Osteocyte (in vitro differentiated cells): ENCODE measurements around the gene DNAAF5. TPM values are rescaled to one million over a fixed set of nuclear protein-coding genes. Genes with fewer than 3 reads are reported as not detected.

ENCODE experiments used
- DNase-seq: peaks from one replicate; pipeline ENCODE4 v3.0.0; 2021; ENCODE audit warnings: mixed read lengths; ENCODE audit not compliant: unreplicated experiment; ENCODE audit errors: extremely low spot score
- H3K27ac Mint-ChIP-seq: one replicate; pipeline ENCODE4 v1.8.0; 2021; ENCODE audit warnings: mild to moderate bottlenecking, mixed read lengths; ENCODE audit not compliant: unreplicated experiment
- H3K27me3 Mint-ChIP-seq: one replicate; pipeline ENCODE4 v1.8.0; 2021; ENCODE audit warnings: mixed read lengths; ENCODE audit not compliant: unreplicated experiment
- H3K36me3 Mint-ChIP-seq: one replicate; pipeline ENCODE4 v1.8.0; 2021; ENCODE audit warnings: mixed read lengths; ENCODE audit not compliant: unreplicated experiment
- H3K4me1 Mint-ChIP-seq: one replicate; pipeline ENCODE4 v1.8.0; 2021; ENCODE audit warnings: mixed read lengths; ENCODE audit not compliant: unreplicated experiment
- H3K4me3 Mint-ChIP-seq: one replicate; pipeline ENCODE4 v1.8.0; 2021; ENCODE audit warnings: mild to moderate bottlenecking, moderate library complexity, mixed read lengths; ENCODE audit not compliant: unreplicated experiment
- H3K9me3 Mint-ChIP-seq: one replicate; pipeline ENCODE4 v1.8.0; 2021; ENCODE audit warnings: mixed read lengths; ENCODE audit not compliant: unreplicated experiment
- total RNA-seq: library from RNA; stranded (reverse); gene quantifications from 2 replicates; pipeline ENCODE4 v1.2.1, GENCODE V29; 2021
- TF ChIP-seq, protein P1 (sequence below): fragments of 200-600 bp; sonication (generic); IDR thresholded peaks from 2 replicates; pipeline ENCODE4 v1.5.0; 2021; ENCODE audit warnings: antibody characterized with exemption, mild to moderate bottlenecking, moderate library complexity

DNAAF5 gene
- total RNA-seq, 1 donor from 2014 or later = 28.1 TPM

- no peaks in the 10 kb centered on the region for H3K27me3 Mint-ChIP-seq
- H3K4me3 Mint-ChIP-seq = no peak overlapping the region
- no peak for DNase-seq
- peaks cover 2% of the 10 kb centered on the region for H3K9me3 Mint-ChIP-seq
- TF ChIP-seq, protein P1, sequence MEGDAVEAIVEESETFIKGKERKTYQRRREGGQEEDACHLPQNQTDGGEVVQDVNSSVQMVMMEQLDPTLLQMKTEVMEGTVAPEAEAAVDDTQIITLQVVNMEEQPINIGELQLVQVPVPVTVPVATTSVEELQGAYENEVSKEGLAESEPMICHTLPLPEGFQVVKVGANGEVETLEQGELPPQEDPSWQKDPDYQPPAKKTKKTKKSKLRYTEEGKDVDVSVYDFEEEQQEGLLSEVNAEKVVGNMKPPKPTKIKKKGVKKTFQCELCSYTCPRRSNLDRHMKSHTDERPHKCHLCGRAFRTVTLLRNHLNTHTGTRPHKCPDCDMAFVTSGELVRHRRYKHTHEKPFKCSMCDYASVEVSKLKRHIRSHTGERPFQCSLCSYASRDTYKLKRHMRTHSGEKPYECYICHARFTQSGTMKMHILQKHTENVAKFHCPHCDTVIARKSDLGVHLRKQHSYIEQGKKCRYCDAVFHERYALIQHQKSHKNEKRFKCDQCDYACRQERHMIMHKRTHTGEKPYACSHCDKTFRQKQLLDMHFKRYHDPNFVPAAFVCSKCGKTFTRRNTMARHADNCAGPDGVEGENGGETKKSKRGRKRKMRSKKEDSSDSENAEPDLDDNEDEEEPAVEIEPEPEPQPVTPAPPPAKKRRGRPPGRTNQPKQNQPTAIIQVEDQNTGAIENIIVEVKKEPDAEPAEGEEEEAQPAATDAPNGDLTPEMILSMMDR = no peak
- no peak overlapping the region for H3K27ac Mint-ChIP-seq
- H3K36me3 Mint-ChIP-seq = peaks cover 6% of the 10 kb centered on the region
- peaks cover 19% of the 10 kb centered on the region for H3K4me1 Mint-ChIP-seq
Measured at GRCh38 chr7:726854-727103, 280 bp downstream of the DNAAF5 start.

- peaks cover 5% of the 10 kb centered on the region for H3K36me3 Mint-ChIP-seq
- TF ChIP-seq, protein P1 = no peak
- DNase-seq = no peak
Measured at GRCh38 chr7:727104-727805, 756 bp downstream of the DNAAF5 start, which contains the start of gene PRKAR1B. TSS of gene PRKAR1B (minus strand) at chr7:727281. CDS start at chr7:711505, 15,776 bp downstream.

GRCh38 chr7:727806-728460, 1.4 kb downstream of the DNAAF5 start:
- no peaks in the 10 kb centered on the region for H3K9me3 Mint-ChIP-seq
- H3K27ac Mint-ChIP-seq = peak overlapping the region; percentile 52
- H3K4me1 Mint-ChIP-seq = peaks cover 27% of the 10 kb centered on the region
- peak overlapping the region; percentile 79 for H3K4me3 Mint-ChIP-seq
- no peak for DNase-seq
- H3K36me3 Mint-ChIP-seq = peaks cover 7% of the 10 kb centered on the region
- no peaks in the 10 kb centered on the region for H3K27me3 Mint-ChIP-seq
- TF ChIP-seq, protein P1 = peak; percentile 14

More at GRCh38 chr7:727104-727805, 756 bp downstream of the DNAAF5 start, which contains the start of gene PRKAR1B:
- Mint-ChIP-seq H3K27me3 (no peaks in the 10 kb centered on the region), H3K9me3 (no peaks in the 10 kb centered on the region), H3K4me3 (peak within 1 kb of the TSS; percentile 79), H3K4me1 (peaks cover 21% of the 10 kb centered on the region), H3K27ac (peak within 1 kb of the TSS; percentile 52)

GRCh38 chr7:728602-729001, 2.1 kb downstream of the DNAAF5 start:
- H3K27ac Mint-ChIP-seq = no peak overlapping the region
- H3K36me3 Mint-ChIP-seq = peaks cover 9% of the 10 kb centered on the region
- H3K4me3 Mint-ChIP-seq = peak overlapping the region; percentile 79
- TF ChIP-seq, protein P1 = no peak
- no peaks in the 10 kb centered on the region for H3K27me3 Mint-ChIP-seq
- peaks cover 30% of the 10 kb centered on the region for H3K4me1 Mint-ChIP-seq
- H3K9me3 Mint-ChIP-seq = no peaks in the 10 kb centered on the region
- DNase-seq = no peak
